A549 (cell line): ENCODE data around the gene PLA2G10. TPM values are rescaled to one million over a fixed set of nuclear protein-coding genes. Genes with fewer than 3 reads are reported as not detected.

Experiments
- ATAC-seq, 2 experiments: fragments of 200-7000 bp in 1 of 2; fragments of >200 bp in 1 of 2; cut with Nextera tagmentation in 1 of 2; cut with Tn5 transposase in 1 of 2; 3 replicates each; pipeline versions ENCODE4 v1.8.0 to v1.9.1; 2018 to 2020; ENCODE audit warnings: mild to moderate bottlenecking in 1 of 2, moderate library complexity in 1 of 2
- CTCF ChIA-PET: fragments of 300-600 bp; sonication (Branson Sonifier 250); formaldehyde crosslinking; extraction: SDS; loops from one replicate; lab custom pipeline; 2021; ENCODE audit warnings: antibody characterized with exemption, inconsistent platforms; lab: Yijun Ruan, JAX
- POLR2A ChIA-PET: fragments of 350-600 bp; formaldehyde crosslinking; extraction: SDS; loops from one replicate; lab custom pipeline; 2021; ENCODE audit warnings: antibody characterized with exemption, inconsistent platforms; lab: Yijun Ruan, JAX
- DNase-seq, 2 experiments: peaks; one replicate each; pipeline versions ENCODE4 v3.0.0 to v3.0.0-alpha.2; 2011 to 2016; ENCODE audit warnings: low read depth in 1 of 2, low spot score in 1 of 2
- FAIRE-seq: peaks from 2 replicates; lab custom pipeline; 2011; peaks lifted over from hg19 to GRCh38; lab: Jason Lieb, UNC
- H3K27ac ChIP-seq, 2 experiments: fragments of >200 bp; sonication (Bioruptor Twin); formaldehyde crosslinking; 3 replicates each; pipeline ENCODE4 v1.5.1; 2016 to 2017
- H3K4me1 ChIP-seq: fragments of >200 bp; sonication (Bioruptor Twin); formaldehyde crosslinking; 3 replicates; pipeline ENCODE4 v1.6.1; 2016
- H3K4me2 ChIP-seq: fragments of >200 bp; sonication (Bioruptor Twin); formaldehyde crosslinking; 3 replicates; pipeline ENCODE4 v1.6.1; 2016
- H3K4me3 ChIP-seq: fragments of >200 bp; sonication (Bioruptor Twin); formaldehyde crosslinking; 3 replicates; pipeline ENCODE4 v1.5.1; 2016
- H3K9me3 ChIP-seq: fragments of >200 bp; sonication (Bioruptor Twin); formaldehyde crosslinking; 3 replicates; pipeline ENCODE4 v1.6.1; 2016
- CEBPB ChIP-seq, 2 experiments: fragments of >200 bp in 1 of 2; sonication (Bioruptor Twin) in 1 of 2; formaldehyde crosslinking in 1 of 2; IDR thresholded peaks; 2 replicates each; pipeline ENCODE4 v1.6.1; 2012 to 2016
- CHD2 ChIP-seq: fragments of 150-350 bp; IDR thresholded peaks from 2 replicates; pipeline ENCODE4 v1.6.1; 2014; ENCODE audit warnings: low read length; ENCODE audit not compliant: partially characterized antibody
- ESRRA ChIP-seq: fragments of 150-350 bp; IDR thresholded peaks from 2 replicates; pipeline ENCODE4 v1.6.1; 2014; ENCODE audit warnings: mild to moderate bottlenecking, low read length, borderline replicate concordance
- FOSL2 ChIP-seq, 2 experiments: fragments of 450-650 bp in 1 of 2; fragments of >200 bp in 1 of 2; sonication (Bioruptor Twin) in 1 of 2; formaldehyde crosslinking; IDR thresholded peaks; 2 replicates each; pipeline versions ENCODE4 v1.5.0 to v1.6.1; 2016 to 2020; ENCODE audit warnings: mild to moderate bottlenecking in 1 of 2, moderate library complexity in 1 of 2
- FOXS1 ChIP-seq: fragments of 250-450 bp; sonication (Bioruptor Pico); IDR thresholded peaks from 2 replicates; pipeline ENCODE4 v1.5.0; 2020; ENCODE audit warnings: mild to moderate bottlenecking, moderate library complexity
- HOXA7 ChIP-seq: fragments of 250-450 bp; sonication (Bioruptor Pico); IDR thresholded peaks from 2 replicates; pipeline ENCODE4 v1.5.0; 2020; ENCODE audit warnings: mild to moderate bottlenecking, moderate library complexity
- HOXB13 ChIP-seq: fragments of 250-450 bp; sonication (Bioruptor Pico); IDR thresholded peaks from 2 replicates; pipeline ENCODE4 v1.5.0; 2020; ENCODE audit warnings: low read depth, mild to moderate bottlenecking, moderate library complexity
- JUN ChIP-seq, 2 experiments: fragments of >200 bp; sonication (Bioruptor Twin); formaldehyde crosslinking; IDR thresholded peaks; 2 replicates in 1 of 2; 3 replicates in 1 of 2; pipeline ENCODE4 v1.6.1; 2016 to 2017
- MAFK ChIP-seq: fragments of 450-650 bp; IDR thresholded peaks from 2 replicates; pipeline ENCODE4 v1.6.1; 2014; ENCODE audit not compliant: partially characterized antibody
- MAZ ChIP-seq: fragments of 150-350 bp; IDR thresholded peaks from 2 replicates; pipeline ENCODE4 v1.6.1; 2014; ENCODE audit warnings: antibody characterized with exemption, low read depth, low read length, borderline replicate concordance
- MYC ChIP-seq: IDR thresholded peaks from 2 replicates; pipeline ENCODE4 v1.6.1; 2012; ENCODE audit warnings: mild to moderate bottlenecking, inconsistent platforms, low read length, improper control_type of control experiment, borderline replicate concordance
- PHF8 ChIP-seq: fragments of 200-600 bp; sonication (generic); IDR thresholded peaks from 2 replicates; pipeline ENCODE4 v1.6.1; 2016; ENCODE audit warnings: low read depth, mild to moderate bottlenecking, antibody characterized with exemption, moderate library complexity, borderline replicate concordance
- POLR2A ChIP-seq: IDR thresholded peaks from 2 replicates; pipeline ENCODE4 v1.6.1; 2012; ENCODE audit warnings: mild to moderate bottlenecking, low read length
- RAD21 ChIP-seq, 2 experiments: fragments of >200 bp in 1 of 2; sonication (Bioruptor Twin) in 1 of 2; formaldehyde crosslinking in 1 of 2; IDR thresholded peaks in 1 of 2; conservative IDR thresholded peaks in 1 of 2; 2 replicates in 1 of 2; 3 replicates in 1 of 2; pipeline ENCODE4 v1.6.1; 2012 to 2018; ENCODE audit warnings: inconsistent platforms in 1 of 2
- RCOR1 ChIP-seq: fragments of 150-350 bp; IDR thresholded peaks from 2 replicates; pipeline ENCODE4 v1.6.1; 2014; ENCODE audit warnings: antibody characterized with exemption, low read length, low read depth
- TFCP2L1 ChIP-seq: fragments of 250-450 bp; sonication (Bioruptor Pico); IDR thresholded peaks from 2 replicates; pipeline ENCODE4 v1.5.0; 2021; ENCODE audit warnings: mild to moderate bottlenecking
- TP53 ChIP-seq: fragments of 250-450 bp; sonication (Bioruptor Pico); IDR thresholded peaks from 2 replicates; pipeline ENCODE4 v1.5.0; 2021; ENCODE audit warnings: mild to moderate bottlenecking, moderate library complexity
- ZFP36 ChIP-seq: fragments of 450-650 bp; IDR thresholded peaks from 2 replicates; pipeline ENCODE4 v1.6.1; 2014; ENCODE audit warnings: borderline replicate concordance; ENCODE audit not compliant: partially characterized antibody
- ZSCAN20 ChIP-seq: fragments of 250-450 bp; sonication (Bioruptor Pico); IDR thresholded peaks from 2 replicates; pipeline ENCODE4 v1.8.0; 2022; ENCODE audit warnings: mild to moderate bottlenecking, moderate library complexity
- WGBS: methylation state at CpG from one replicate; pipeline ENCODE4 v1.1.6; 2017; ENCODE audit errors: missing lambda C conversion rate; 5-methylcytosine and 5-hydroxymethylcytosine counted together
- polyA plus RNA-seq, 4 experiments: library from polyadenylated mRNA; depleted of rRNA in 3 of 4; stranded (reverse); fragments of >200 nt; fragmentation: RNase III in 1 of 4; extraction: RNeasy Plus Mini Kit Qiagen cat#74134 plus additional on column Dnase treatment in 1 of 4; gene quantifications; 2 replicates in 3 of 4; 3 replicates in 1 of 4; pipeline ENCODE4 v1.2.3, GENCODE V29; 2011 to 2017
- TF ChIP-seq, protein P1 (sequence below): IDR thresholded peaks from 2 replicates; pipeline ENCODE4 v1.6.1; 2012; ENCODE audit warnings: low read depth, borderline replicate concordance
- TF ChIP-seq, protein P2 (sequence below): fragments of 200-600 bp; sonication (generic); IDR thresholded peaks from 2 replicates; pipeline ENCODE4 v1.6.1; 2016; ENCODE audit warnings: antibody characterized with exemption, mild to moderate bottlenecking, moderate library complexity
- TF ChIP-seq, protein P3 (sequence below): IDR thresholded peaks from 2 replicates; pipeline ENCODE4 v1.6.1; 2012
- TF ChIP-seq, protein P4 (sequence below): fragments of >200 bp; sonication (Bioruptor Twin); formaldehyde crosslinking; IDR thresholded peaks from 3 replicates; pipeline ENCODE4 v1.6.1; 2016
- TF ChIP-seq, protein P5 (sequence below): fragments of 250-450 bp; sonication (Bioruptor Pico); IDR thresholded peaks from 2 replicates; pipeline ENCODE4 v1.5.0; 2021; ENCODE audit warnings: mild to moderate bottlenecking, moderate library complexity, borderline replicate concordance

Gene PLA2G10
- polyA plus RNA-seq, 2 of the 4 experiments (the other 2 are of a cell fraction): 0.52 to 0.70 TPM

DNA sequence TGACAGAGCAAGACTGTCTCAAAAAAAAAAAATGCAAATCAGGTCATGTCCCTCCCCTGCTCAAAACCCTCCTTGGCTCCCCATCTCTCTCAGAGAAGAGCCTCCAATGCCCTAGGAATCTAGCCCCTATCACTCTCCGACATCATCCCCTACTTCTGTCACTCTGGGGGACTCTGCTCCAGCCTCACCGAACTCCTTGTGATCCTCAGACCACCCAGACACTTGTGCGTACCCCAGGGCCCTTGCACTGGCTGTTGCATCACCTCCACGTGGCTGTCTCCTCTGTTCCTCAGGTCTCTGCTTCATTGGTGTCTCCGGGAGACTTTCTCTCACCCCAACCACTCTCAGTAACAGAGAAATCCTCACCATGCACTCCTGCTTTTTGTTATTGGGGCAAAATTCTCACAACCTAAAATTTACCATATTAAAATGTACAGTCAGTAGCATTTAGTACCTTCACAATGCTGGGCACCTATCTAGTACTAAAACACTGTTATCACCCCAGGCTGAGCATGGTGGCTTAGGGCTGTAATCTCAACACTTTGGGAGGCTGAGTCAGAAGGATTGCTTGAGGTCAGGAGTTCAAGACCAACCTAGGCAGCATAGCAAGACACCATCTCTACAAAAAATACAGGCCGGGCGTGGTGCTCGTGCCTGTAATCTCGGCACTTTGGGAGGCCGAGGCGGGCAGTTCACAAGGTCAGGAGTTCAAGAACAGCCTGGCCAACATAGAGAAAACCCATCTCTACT is 15.2 kb downstream of the PLA2G10 start:
- H3K4me3 ChIP-seq: no peak overlapping the region
- no peak for DNase-seq
- H3K9me3 ChIP-seq: no peaks in the 10 kb centered on the region
- H3K27ac ChIP-seq: no peak overlapping the region
- H3K4me1 ChIP-seq: peaks cover 6% of the 10 kb centered on the region; the same call in 1 of the 3 replicates
- ChIA-PET POLR2A (no interaction called here), CTCF (no interaction called here)
- TF ChIP-seq, protein P1, sequence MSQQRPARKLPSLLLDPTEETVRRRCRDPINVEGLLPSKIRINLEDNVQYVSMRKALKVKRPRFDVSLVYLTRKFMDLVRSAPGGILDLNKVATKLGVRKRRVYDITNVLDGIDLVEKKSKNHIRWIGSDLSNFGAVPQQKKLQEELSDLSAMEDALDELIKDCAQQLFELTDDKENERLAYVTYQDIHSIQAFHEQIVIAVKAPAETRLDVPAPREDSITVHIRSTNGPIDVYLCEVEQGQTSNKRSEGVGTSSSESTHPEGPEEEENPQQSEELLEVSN: no peak
- TF ChIP-seq, protein P2, sequence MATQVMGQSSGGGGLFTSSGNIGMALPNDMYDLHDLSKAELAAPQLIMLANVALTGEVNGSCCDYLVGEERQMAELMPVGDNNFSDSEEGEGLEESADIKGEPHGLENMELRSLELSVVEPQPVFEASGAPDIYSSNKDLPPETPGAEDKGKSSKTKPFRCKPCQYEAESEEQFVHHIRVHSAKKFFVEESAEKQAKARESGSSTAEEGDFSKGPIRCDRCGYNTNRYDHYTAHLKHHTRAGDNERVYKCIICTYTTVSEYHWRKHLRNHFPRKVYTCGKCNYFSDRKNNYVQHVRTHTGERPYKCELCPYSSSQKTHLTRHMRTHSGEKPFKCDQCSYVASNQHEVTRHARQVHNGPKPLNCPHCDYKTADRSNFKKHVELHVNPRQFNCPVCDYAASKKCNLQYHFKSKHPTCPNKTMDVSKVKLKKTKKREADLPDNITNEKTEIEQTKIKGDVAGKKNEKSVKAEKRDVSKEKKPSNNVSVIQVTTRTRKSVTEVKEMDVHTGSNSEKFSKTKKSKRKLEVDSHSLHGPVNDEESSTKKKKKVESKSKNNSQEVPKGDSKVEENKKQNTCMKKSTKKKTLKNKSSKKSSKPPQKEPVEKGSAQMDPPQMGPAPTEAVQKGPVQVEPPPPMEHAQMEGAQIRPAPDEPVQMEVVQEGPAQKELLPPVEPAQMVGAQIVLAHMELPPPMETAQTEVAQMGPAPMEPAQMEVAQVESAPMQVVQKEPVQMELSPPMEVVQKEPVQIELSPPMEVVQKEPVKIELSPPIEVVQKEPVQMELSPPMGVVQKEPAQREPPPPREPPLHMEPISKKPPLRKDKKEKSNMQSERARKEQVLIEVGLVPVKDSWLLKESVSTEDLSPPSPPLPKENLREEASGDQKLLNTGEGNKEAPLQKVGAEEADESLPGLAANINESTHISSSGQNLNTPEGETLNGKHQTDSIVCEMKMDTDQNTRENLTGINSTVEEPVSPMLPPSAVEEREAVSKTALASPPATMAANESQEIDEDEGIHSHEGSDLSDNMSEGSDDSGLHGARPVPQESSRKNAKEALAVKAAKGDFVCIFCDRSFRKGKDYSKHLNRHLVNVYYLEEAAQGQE: no peak
- TF ChIP-seq JUN (IDR thresholded peaks at IDR 0.05) (no peak), MAZ (no peak), ZFP36 (no peak), ZSCAN20 (CRISPR knock-in tag) (no peak), PHF8 (no peak), CEBPB (IDR thresholded peaks at IDR 0.05) (no peak), TP53 (CRISPR knock-in tag) (no peak), POLR2A (no peak), FOSL2 (IDR thresholded peaks at IDR 0.05) (no peak), FOSL2 (CRISPR knock-in tag; IDR thresholded peaks at IDR 0.05) (no peak), MAFK (no peak), FOXS1 (CRISPR knock-in tag) (no peak)
- no peak for ATAC-seq
- H3K4me2 ChIP-seq: no peak overlapping the region
- 56% methylated on average over 11 of the region's 11 CpGs for WGBS
- FAIRE-seq: no peak

DNA sequence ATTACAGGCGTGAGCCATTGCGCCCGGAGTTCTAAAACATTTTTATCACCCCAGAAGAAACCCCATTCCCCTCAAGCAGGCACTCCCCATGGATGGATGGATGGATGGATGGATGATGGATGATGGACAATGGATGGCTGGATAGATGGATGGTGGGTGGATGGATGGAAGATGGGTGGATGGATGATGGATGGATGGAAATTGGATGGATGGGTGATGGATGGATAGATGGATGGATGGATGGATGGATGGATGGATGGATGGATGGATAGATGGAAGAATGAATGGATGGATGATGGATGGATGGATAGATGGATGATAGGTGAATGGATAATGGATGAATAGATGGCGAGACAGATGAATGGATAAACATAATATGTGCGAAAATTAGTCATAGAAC is 16.5 kb downstream of the PLA2G10 start:
- POLR2A ChIA-PET: no interaction called here
- WGBS: 76% methylated on average over 5 of the region's 5 CpGs
- DNase-seq (no peak), FAIRE-seq (no peak), ATAC-seq (no peak)
- Histone ChIP-seq H3K4me2 (no peak overlapping the region), H3K27ac (no peak overlapping the region), H3K4me3 (no peak overlapping the region), H3K9me3 (no peaks in the 10 kb centered on the region), H3K4me1 (peaks cover 6% of the 10 kb centered on the region; the same call in 1 of the 3 replicates)
- CTCF ChIA-PET: no interaction called here
- TF ChIP-seq RCOR1: no peak
- no peak for TF ChIP-seq HOXB13 (CRISPR knock-in tag)
- TF ChIP-seq MYC: no peak
- no peak for TF ChIP-seq ESRRA
- no peak for TF ChIP-seq HOXA7 (CRISPR knock-in tag)
- no peak for TF ChIP-seq TFCP2L1 (CRISPR knock-in tag)
- TF ChIP-seq FOXS1 (CRISPR knock-in tag): no peak
- TF ChIP-seq, protein P3, sequence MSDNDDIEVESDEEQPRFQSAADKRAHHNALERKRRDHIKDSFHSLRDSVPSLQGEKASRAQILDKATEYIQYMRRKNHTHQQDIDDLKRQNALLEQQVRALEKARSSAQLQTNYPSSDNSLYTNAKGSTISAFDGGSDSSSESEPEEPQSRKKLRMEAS: no peak
- TF ChIP-seq, protein P4, sequence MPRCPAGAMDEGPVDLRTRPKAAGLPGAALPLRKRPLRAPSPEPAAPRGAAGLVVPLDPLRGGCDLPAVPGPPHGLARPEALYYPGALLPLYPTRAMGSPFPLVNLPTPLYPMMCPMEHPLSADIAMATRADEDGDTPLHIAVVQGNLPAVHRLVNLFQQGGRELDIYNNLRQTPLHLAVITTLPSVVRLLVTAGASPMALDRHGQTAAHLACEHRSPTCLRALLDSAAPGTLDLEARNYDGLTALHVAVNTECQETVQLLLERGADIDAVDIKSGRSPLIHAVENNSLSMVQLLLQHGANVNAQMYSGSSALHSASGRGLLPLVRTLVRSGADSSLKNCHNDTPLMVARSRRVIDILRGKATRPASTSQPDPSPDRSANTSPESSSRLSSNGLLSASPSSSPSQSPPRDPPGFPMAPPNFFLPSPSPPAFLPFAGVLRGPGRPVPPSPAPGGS: no peak
- no peak for TF ChIP-seq RAD21 (conservative IDR thresholded peaks at IDR 0.05 in 1 of 2, IDR thresholded peaks at IDR 0.05 in 1 of 2)
- TF ChIP-seq, protein P2: no peak
- TF ChIP-seq CHD2: no peak
- TF ChIP-seq, protein P5, sequence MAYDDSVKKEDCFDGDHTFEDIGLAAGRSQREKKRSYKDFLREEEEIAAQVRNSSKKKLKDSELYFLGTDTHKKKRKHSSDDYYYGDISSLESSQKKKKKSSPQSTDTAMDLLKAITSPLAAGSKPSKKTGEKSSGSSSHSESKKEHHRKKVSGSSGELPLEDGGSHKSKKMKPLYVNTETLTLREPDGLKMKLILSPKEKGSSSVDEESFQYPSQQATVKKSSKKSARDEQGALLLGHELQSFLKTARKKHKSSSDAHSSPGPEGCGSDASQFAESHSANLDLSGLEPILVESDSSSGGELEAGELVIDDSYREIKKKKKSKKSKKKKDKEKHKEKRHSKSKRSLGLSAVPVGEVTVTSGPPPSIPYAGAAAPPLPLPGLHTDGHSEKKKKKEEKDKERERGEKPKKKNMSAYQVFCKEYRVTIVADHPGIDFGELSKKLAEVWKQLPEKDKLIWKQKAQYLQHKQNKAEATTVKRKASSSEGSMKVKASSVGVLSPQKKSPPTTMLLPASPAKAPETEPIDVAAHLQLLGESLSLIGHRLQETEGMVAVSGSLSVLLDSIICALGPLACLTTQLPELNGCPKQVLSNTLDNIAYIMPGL (CRISPR knock-in tag): no peak
